Subcutaneous adipose tissue (tissue), 4 donors: ENCODE results near the gene TGFBI. TPM values are rescaled to one million over a fixed set of nuclear protein-coding genes. Genes with fewer than 3 reads are reported as not detected.

ENCODE experiments used
- total RNA-seq, 4 donors: library from RNA; depleted of rRNA; stranded (reverse); fragments of >200 nt; gene quantifications; one replicate each; pipeline ENCODE4 v1.1.0, GENCODE V29; 2016
- TF ChIP-seq, protein P1 (sequence below): fragments of 450-650 bp; IDR thresholded peaks from one replicate; pipeline ENCODE4 v1.5.1; 2016; ENCODE audit warnings: low read depth, mild to moderate bottlenecking, control low read depth, antibody characterized with exemption, moderate library complexity

The TGFBI gene
- total RNA-seq, 4 donors from 2014 or later, result 133 to 240 (median 164) TPM

DNA sequence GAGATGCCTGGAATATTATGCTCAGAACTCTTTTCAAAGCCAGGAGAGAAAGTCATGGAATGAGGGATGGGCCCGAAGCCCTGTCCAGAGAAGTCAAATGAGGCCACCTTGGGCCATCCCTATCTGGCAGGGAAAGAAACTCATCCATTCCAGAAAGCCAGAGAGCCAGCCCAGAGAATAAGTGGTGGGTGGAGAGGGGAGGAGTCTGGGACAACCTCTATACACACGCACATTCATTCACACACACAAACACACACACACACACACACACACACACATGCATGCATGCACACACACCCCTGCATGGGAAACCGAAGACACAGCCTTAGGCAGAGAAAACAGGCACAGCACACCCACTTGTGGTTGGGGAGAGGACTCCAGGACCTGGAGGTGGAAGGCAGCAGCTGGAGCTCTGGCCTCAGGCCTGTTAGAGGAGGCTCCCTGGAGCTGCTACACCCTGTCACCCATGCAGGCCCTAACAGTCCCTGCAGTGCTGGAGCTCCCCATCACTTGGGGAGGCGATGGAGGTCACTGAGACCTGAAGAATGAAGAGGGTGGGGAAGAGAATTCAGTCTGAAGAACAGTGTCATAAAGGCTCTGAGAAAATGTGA, 38.0 kb downstream of the TGFBI start:
- TF ChIP-seq, protein P1, sequence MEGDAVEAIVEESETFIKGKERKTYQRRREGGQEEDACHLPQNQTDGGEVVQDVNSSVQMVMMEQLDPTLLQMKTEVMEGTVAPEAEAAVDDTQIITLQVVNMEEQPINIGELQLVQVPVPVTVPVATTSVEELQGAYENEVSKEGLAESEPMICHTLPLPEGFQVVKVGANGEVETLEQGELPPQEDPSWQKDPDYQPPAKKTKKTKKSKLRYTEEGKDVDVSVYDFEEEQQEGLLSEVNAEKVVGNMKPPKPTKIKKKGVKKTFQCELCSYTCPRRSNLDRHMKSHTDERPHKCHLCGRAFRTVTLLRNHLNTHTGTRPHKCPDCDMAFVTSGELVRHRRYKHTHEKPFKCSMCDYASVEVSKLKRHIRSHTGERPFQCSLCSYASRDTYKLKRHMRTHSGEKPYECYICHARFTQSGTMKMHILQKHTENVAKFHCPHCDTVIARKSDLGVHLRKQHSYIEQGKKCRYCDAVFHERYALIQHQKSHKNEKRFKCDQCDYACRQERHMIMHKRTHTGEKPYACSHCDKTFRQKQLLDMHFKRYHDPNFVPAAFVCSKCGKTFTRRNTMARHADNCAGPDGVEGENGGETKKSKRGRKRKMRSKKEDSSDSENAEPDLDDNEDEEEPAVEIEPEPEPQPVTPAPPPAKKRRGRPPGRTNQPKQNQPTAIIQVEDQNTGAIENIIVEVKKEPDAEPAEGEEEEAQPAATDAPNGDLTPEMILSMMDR, result no peak

DNA sequence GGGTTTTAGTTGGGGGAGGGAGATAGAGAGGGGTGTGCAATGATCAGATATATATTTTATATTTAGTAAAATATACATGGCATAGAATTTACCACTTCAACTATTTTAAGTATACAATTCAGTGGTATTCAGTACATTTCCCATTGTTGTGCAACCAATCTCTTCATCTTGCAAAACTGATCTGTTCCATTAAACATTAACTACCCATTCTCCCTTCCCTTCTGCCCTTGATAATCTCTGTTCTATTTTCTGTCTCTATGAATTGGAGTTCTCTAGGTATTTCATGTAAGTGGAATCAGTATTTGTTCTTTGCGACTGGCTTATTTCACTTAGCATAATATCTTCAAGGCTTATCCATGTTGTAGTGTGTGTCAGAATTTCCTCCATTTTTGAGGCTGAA, 38.6 kb downstream of the TGFBI start:
- TF ChIP-seq, protein P1, result no peak

DNA sequence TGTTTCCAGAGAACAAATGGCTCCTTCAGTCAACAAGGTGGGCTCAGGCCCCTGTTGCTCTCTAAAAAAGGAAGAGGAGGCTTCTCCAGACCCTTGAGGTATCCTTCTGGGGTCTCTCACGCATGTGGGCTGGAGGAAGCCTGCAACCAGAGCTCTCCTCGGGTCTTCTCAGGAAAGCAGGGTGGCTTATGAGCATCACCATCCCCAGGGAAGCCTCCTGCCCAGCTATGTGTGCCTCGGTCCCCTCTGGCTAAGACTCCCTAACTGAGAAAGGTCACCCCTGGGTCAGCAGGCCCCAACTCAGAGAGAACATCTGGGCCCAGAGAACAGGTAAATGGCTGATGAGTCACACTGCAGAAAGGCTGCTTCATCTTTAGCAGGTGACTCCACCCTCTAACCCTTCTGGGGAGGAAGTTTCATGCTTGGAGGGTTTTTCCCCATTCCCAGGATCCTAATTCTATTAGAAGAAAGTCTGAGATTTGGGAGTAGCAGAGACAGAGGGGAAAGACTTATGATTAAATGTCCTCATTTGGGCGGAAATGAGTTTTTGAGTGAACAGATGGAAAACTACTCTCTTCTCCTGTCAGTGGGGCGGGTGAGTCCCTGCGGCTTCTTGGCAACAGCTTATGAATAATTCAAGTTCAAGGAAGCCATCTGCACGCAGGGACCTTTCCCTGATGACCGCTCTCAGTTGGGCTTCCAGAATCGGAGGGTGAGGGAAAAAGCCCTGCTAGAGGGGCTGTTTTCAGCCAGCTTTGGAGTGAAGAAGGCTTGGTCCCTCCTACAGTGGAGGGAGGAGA, 41.9 kb downstream of the TGFBI start:
- TF ChIP-seq, protein P1, result no peak

GRCh38 chr5:136073714-136074529, 45.1 kb downstream of the TGFBI start:
- TF ChIP-seq, protein P1, result no peak

- TF ChIP-seq, protein P1, result no peak
Observed at GRCh38 chr5:136075466-136075891, 46.7 kb downstream of the TGFBI start.

GRCh38 chr5:136076067-136076466, 47.3 kb downstream of the TGFBI start:
- TF ChIP-seq, protein P1, result no peak

GRCh38 chr5:136076881-136077445, 48.2 kb downstream of the TGFBI start:
- TF ChIP-seq, protein P1, result no peak
